ENCODE measurements around the gene WTIP. TPM values are rescaled to one million over a fixed set of nuclear protein-coding genes. Genes with fewer than 3 reads are reported as not detected.
"Not testable (repeated sequence)": the region's sequence is repeated elsewhere in the genome, so short reads cannot be mapped to it uniquely, and the experiment has no call there.

WTIP gene
- total RNA-seq, 1 experiment from 2014 or later, result 58.0 TPM

DNA sequence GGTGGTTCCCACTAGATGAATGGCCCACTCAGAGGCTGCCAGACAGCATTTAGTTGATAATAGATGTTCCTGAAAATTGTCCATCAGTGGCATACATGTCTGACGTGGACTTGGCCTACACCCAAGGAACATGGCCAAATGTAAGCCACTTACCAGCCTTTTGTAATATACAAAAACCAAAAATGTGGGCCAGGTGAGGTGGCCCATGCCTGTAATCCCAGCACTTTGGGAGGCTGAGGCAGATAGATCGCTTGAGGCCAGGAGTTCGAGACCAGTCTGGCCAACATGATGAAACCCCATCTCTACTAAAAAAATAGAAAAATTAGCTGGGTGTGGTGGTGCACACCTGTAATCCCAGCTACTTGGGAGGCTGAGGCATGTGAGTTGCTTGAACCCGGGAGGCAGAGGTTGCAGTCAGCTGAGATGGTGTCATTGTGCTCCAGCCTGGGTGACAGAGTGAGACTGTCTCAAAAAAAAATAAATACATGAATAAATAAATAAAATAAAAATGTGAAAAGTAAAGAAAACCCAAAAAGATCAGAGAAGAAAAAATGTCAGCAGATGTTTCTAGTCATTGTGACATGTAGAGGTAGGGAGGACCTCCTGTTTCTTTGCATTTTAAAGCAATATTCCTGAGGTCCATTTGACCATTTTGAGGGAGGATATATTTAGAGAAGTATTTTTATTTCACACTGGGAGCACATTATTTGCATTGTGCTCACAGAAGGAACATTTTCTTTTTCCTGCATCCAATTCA, 7.1 kb upstream of the WTIP start:
- peaks cover 71% of the 10 kb centered on the region for H3K36me3 Mint-ChIP-seq (ENCODE audit: insufficient read depth, unreplicated experiment)
- TF ChIP-seq, protein P1, sequence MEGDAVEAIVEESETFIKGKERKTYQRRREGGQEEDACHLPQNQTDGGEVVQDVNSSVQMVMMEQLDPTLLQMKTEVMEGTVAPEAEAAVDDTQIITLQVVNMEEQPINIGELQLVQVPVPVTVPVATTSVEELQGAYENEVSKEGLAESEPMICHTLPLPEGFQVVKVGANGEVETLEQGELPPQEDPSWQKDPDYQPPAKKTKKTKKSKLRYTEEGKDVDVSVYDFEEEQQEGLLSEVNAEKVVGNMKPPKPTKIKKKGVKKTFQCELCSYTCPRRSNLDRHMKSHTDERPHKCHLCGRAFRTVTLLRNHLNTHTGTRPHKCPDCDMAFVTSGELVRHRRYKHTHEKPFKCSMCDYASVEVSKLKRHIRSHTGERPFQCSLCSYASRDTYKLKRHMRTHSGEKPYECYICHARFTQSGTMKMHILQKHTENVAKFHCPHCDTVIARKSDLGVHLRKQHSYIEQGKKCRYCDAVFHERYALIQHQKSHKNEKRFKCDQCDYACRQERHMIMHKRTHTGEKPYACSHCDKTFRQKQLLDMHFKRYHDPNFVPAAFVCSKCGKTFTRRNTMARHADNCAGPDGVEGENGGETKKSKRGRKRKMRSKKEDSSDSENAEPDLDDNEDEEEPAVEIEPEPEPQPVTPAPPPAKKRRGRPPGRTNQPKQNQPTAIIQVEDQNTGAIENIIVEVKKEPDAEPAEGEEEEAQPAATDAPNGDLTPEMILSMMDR (IDR thresholded peaks at IDR 0.05; ENCODE audit: insufficient read depth in 1 of 2, low read depth in 1 of 2, low read length in 1 of 2, severe bottlenecking in 1 of 2, unreplicated experiment in 1 of 2), result no peak
- no peaks in the 10 kb centered on the region for H3K27me3 Mint-ChIP-seq (ENCODE audit: insufficient read depth, unreplicated experiment)
- ChIA-PET POLR2A (no interaction called here), CTCF (interaction anchor here (0.7 kb wide), 1 partner anchor 532 kb away, joined by 3 read pairs; no protein-coding TSS in a partner anchor)
- Histone ChIP-seq H3K4me3 (ENCODE audit: low read depth, low read length) (no peak overlapping the region), H3K27me3 (replicated peaks; ENCODE audit: control insufficient read depth, insufficient read depth, low read length) (no peaks in the 10 kb centered on the region), H3K4me1 (no peaks in the 10 kb centered on the region), H3K36me3 (ENCODE audit: control insufficient read depth, insufficient read depth, low read length) (no peaks in the 10 kb centered on the region), H3K9me3 (no peaks in the 10 kb centered on the region)
- no peak overlapping the region for H3K27ac Mint-ChIP-seq (ENCODE audit: unreplicated experiment)
- intact Hi-C loops (cut with micrococcal nuclease; ENCODE audit: unreplicated experiment), result no loop called here
- H3K4me1 Mint-ChIP-seq (ENCODE audit: low read depth, unreplicated experiment), result no peaks in the 10 kb centered on the region
- BruUV-seq (replicated peaks), result no TSS peak
- DNase-seq, result no peak
- no peaks in the 10 kb centered on the region for H3K9me3 Mint-ChIP-seq (ENCODE audit: unreplicated experiment)
- no peak overlapping the region for H3K4me3 Mint-ChIP-seq (ENCODE audit: unreplicated experiment)

GRCh38 chr19:34475026-34475974, 6.3 kb upstream of the WTIP start:
- ChIA-PET POLR2A (interaction anchor here (0.7 kb wide), 1 partner anchor 37 kb away, joined by 3 read pairs; no protein-coding TSS in a partner anchor), CTCF (no interaction called here)
- intact Hi-C loops (cut with micrococcal nuclease; ENCODE audit: unreplicated experiment), result no loop called here
- Histone ChIP-seq H3K27me3 (replicated peaks; ENCODE audit: control insufficient read depth, insufficient read depth, low read length) (no peaks in the 10 kb centered on the region), H3K36me3 (ENCODE audit: control insufficient read depth, insufficient read depth, low read length) (no peaks in the 10 kb centered on the region), H3K4me1 (no peaks in the 10 kb centered on the region), H3K9me3 (no peaks in the 10 kb centered on the region), H3K4me3 (ENCODE audit: low read depth, low read length) (no peak overlapping the region)
- Mint-ChIP-seq H3K27me3 (ENCODE audit: insufficient read depth, unreplicated experiment) (no peaks in the 10 kb centered on the region), H3K36me3 (ENCODE audit: insufficient read depth, unreplicated experiment) (peaks cover 62% of the 10 kb centered on the region), H3K9me3 (ENCODE audit: unreplicated experiment) (no peaks in the 10 kb centered on the region), H3K4me3 (ENCODE audit: unreplicated experiment) (no peak overlapping the region), H3K27ac (ENCODE audit: unreplicated experiment) (no peak overlapping the region), H3K4me1 (ENCODE audit: low read depth, unreplicated experiment) (no peaks in the 10 kb centered on the region)
- TF ChIP-seq, protein P1 (IDR thresholded peaks at IDR 0.05; ENCODE audit: insufficient read depth in 1 of 2, low read depth in 1 of 2, low read length in 1 of 2, severe bottlenecking in 1 of 2, unreplicated experiment in 1 of 2), result no peak
- DNase-seq, result no peak
- BruUV-seq (replicated peaks), result no TSS peak

- intact Hi-C loops (cut with micrococcal nuclease; ENCODE audit: unreplicated experiment), result no loop called here
Measured at GRCh38 chr19:34475975-34476594, 5.5 kb upstream of the WTIP start.

GRCh38 chr19:34478496-34478895, 3.1 kb upstream of the WTIP start:
- intact Hi-C loops (cut with micrococcal nuclease; ENCODE audit: unreplicated experiment); H3K27me3 Mint-ChIP-seq (ENCODE audit: insufficient read depth, unreplicated experiment); H3K9me3 ChIP-seq; BruUV-seq (replicated peaks); H3K36me3 ChIP-seq (ENCODE audit: control insufficient read depth, insufficient read depth, low read length); H3K9me3 Mint-ChIP-seq (ENCODE audit: unreplicated experiment); DNase-seq; H3K27me3 ChIP-seq (replicated peaks; ENCODE audit: control insufficient read depth, insufficient read depth, low read length); H3K27ac Mint-ChIP-seq (ENCODE audit: unreplicated experiment); H3K4me3 ChIP-seq (ENCODE audit: low read depth, low read length); CTCF ChIA-PET; H3K4me3 Mint-ChIP-seq (ENCODE audit: unreplicated experiment): not testable (repeated sequence)
- Mint-ChIP-seq H3K4me1 (ENCODE audit: low read depth, unreplicated experiment) (peaks cover 11% of the 10 kb centered on the region), H3K36me3 (ENCODE audit: insufficient read depth, unreplicated experiment) (peaks cover 39% of the 10 kb centered on the region)
- peaks cover 12% of the 10 kb centered on the region for H3K4me1 ChIP-seq
- POLR2A ChIA-PET, result interaction anchor here (0.7 kb wide), 1 partner anchor 230 kb away, joined by 3 read pairs; no protein-coding TSS in a partner anchor

More at GRCh38 chr19:34475975-34476594, 5.5 kb upstream of the WTIP start:
- ChIA-PET POLR2A (interaction anchor here (0.7 kb wide), 1 partner anchor 37 kb away, joined by 3 read pairs; no protein-coding TSS in a partner anchor), CTCF (no interaction called here)
- Mint-ChIP-seq H3K4me3 (ENCODE audit: unreplicated experiment) (no peak overlapping the region), H3K36me3 (ENCODE audit: insufficient read depth, unreplicated experiment) (peaks cover 54% of the 10 kb centered on the region), H3K27ac (ENCODE audit: unreplicated experiment) (peak overlapping the region; percentile 31), H3K27me3 (ENCODE audit: insufficient read depth, unreplicated experiment) (no peaks in the 10 kb centered on the region), H3K9me3 (ENCODE audit: unreplicated experiment) (no peaks in the 10 kb centered on the region), H3K4me1 (ENCODE audit: low read depth, unreplicated experiment) (peaks cover 5% of the 10 kb centered on the region)
- H3K4me1 ChIP-seq, result peaks cover 7% of the 10 kb centered on the region
- TF ChIP-seq, protein P1 (IDR thresholded peaks at IDR 0.05; ENCODE audit: insufficient read depth in 1 of 2, low read depth in 1 of 2, low read length in 1 of 2, severe bottlenecking in 1 of 2, unreplicated experiment in 1 of 2), result no peak
- H3K27me3 ChIP-seq (replicated peaks; ENCODE audit: control insufficient read depth, insufficient read depth, low read length), result no peaks in the 10 kb centered on the region
- H3K4me3 ChIP-seq (ENCODE audit: low read depth, low read length), result no peak overlapping the region
- BruUV-seq (replicated peaks), result no TSS peak
- no peak for DNase-seq
- no peaks in the 10 kb centered on the region for H3K36me3 ChIP-seq (ENCODE audit: control insufficient read depth, insufficient read depth, low read length)
- H3K9me3 ChIP-seq, result no peaks in the 10 kb centered on the region
